ENCODE data around the gene SASS6. TPM values are rescaled to one million over a fixed set of nuclear protein-coding genes. Genes with fewer than 3 reads are reported as not detected.

SASS6 gene
- total RNA-seq, 2 donors from 2014 or later, result 8.8 to 15.3 TPM

DNA sequence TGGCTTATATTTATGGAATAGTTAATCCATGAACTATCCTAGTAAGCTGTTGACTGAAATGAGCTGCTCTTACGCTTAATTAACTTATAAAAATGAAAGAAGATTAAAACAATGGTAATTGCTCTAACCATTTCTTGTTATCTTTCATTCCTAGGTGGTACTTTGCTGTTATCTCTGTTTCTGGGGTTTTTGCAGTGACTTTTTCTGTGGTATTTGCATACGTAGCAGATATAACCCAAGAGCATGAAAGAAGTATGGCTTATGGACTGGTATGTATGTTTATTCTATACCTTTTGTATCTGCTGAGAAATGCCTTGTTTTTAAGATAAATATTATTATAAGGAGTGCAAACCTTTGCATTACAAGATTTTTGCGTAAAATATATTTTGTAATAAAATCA, 71.0 kb downstream of the SASS6 start:
- Histone ChIP-seq H3K4me1 (ENCODE audit: control insufficient read depth, insufficient read depth, low read length) (no peaks in the 10 kb centered on the region), H3K27ac (ENCODE audit: low read depth, low read length) (no peak overlapping the region), H3K9me3 (ENCODE audit: control insufficient read depth, low read length) (no peaks in the 10 kb centered on the region), H3K9ac (ENCODE audit: extremely low read depth, low read length, poor library complexity, severe bottlenecking) (no peak overlapping the region), H3K36me3 (ENCODE audit: control insufficient read depth, insufficient read depth, low read length) (peaks cover 87% of the 10 kb centered on the region), H3K4me3 (ENCODE audit: low read length) (no peak overlapping the region), H3K27me3 (ENCODE audit: control insufficient read depth, insufficient read depth, low read length, poor library complexity, severe bottlenecking) (no peaks in the 10 kb centered on the region)
- no peaks in the 10 kb centered on the region for H3K4me1 Mint-ChIP-seq
- H3K27ac Mint-ChIP-seq, result no peak overlapping the region
- 96 to 100% methylated on average over 1 to 2 of the region's 3 CpGs for WGBS, 2 experiments (ENCODE audit: insufficient coverage in 1 of 2, insufficient read length in 1 of 2)
- H3K27me3 Mint-ChIP-seq (ENCODE audit: insufficient read depth), result no peaks in the 10 kb centered on the region
- no peak for TF ChIP-seq CTCF (conservative IDR thresholded peaks at IDR 0.05)
- no peaks in the 10 kb centered on the region for H3K9me3 Mint-ChIP-seq
- no peak overlapping the region for H3K4me3 Mint-ChIP-seq
- peaks cover 53% of the 10 kb centered on the region for H3K36me3 Mint-ChIP-seq (ENCODE audit: low read depth)
- no peak for DNase-seq

GRCh38 chr1:100053727-100054126, 79.0 kb downstream of the SASS6 start:
- Histone ChIP-seq H3K4me3 (ENCODE audit: low read length) (no peak overlapping the region), H3K27ac (ENCODE audit: low read depth, low read length) (no peak overlapping the region), H3K4me1 (ENCODE audit: control insufficient read depth, insufficient read depth, low read length) (peaks cover 12% of the 10 kb centered on the region), H3K27me3 (ENCODE audit: control insufficient read depth, insufficient read depth, low read length, poor library complexity, severe bottlenecking) (no peaks in the 10 kb centered on the region), H3K9ac (ENCODE audit: extremely low read depth, low read length, poor library complexity, severe bottlenecking) (no peak overlapping the region), H3K36me3 (ENCODE audit: control insufficient read depth, insufficient read depth, low read length) (peaks cover 68% of the 10 kb centered on the region), H3K9me3 (ENCODE audit: control insufficient read depth, low read length) (peaks cover 7% of the 10 kb centered on the region)
- H3K4me1 Mint-ChIP-seq, result peaks cover 22% of the 10 kb centered on the region
- no peaks in the 10 kb centered on the region for H3K9me3 Mint-ChIP-seq
- 93 to 97% methylated on average over 4 of the region's 4 CpGs for WGBS, 2 experiments (ENCODE audit: insufficient coverage in 1 of 2, insufficient read length in 1 of 2)
- no peak for TF ChIP-seq CTCF (conservative IDR thresholded peaks at IDR 0.05)
- peak overlapping the region; percentile 11 for H3K27ac Mint-ChIP-seq
- H3K27me3 Mint-ChIP-seq (ENCODE audit: insufficient read depth), result no peaks in the 10 kb centered on the region
- H3K36me3 Mint-ChIP-seq (ENCODE audit: low read depth), result peaks cover 36% of the 10 kb centered on the region
- H3K4me3 Mint-ChIP-seq, result no peak overlapping the region
- no peak for DNase-seq

DNA sequence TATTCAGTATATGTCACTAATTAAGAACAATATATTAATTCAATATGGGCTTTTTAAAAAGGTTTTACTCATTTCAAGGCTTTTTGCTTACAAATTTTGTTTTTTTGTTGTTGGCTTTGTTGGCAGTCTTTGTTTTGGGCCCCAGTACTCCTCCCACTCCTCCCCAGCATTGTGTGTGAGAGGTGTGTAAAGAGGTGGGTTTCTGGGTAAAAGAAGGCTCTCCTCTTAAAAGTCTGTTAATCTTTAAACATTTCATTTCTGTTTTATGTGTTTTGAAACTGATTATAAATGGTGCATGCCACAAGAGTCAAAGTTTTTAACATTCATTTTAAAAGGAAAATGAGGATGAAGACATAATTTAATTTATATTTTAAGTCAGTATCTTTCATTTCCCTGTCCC, 79.6 kb downstream of the SASS6 start:
- no peak overlapping the region for H3K9ac ChIP-seq (ENCODE audit: extremely low read depth, low read length, poor library complexity, severe bottlenecking)
- TF ChIP-seq CTCF (conservative IDR thresholded peaks at IDR 0.05), result no peak
- Mint-ChIP-seq H3K27ac (peak overlapping the region; percentile 11), H3K4me3 (no peak overlapping the region), H3K27me3 (ENCODE audit: insufficient read depth) (no peaks in the 10 kb centered on the region), H3K9me3 (no peaks in the 10 kb centered on the region), H3K36me3 (ENCODE audit: low read depth) (peaks cover 36% of the 10 kb centered on the region), H3K4me1 (peaks cover 27% of the 10 kb centered on the region)
- H3K9me3 ChIP-seq (ENCODE audit: control insufficient read depth, low read length), result peaks cover 7% of the 10 kb centered on the region
- no peak overlapping the region for H3K4me3 ChIP-seq (ENCODE audit: low read length)
- peaks cover 62% of the 10 kb centered on the region for H3K36me3 ChIP-seq (ENCODE audit: control insufficient read depth, insufficient read depth, low read length)
- H3K27ac ChIP-seq (ENCODE audit: low read depth, low read length), result no peak overlapping the region
- no peaks in the 10 kb centered on the region for H3K27me3 ChIP-seq (ENCODE audit: control insufficient read depth, insufficient read depth, low read length, poor library complexity, severe bottlenecking)
- peaks cover 12% of the 10 kb centered on the region for H3K4me1 ChIP-seq (ENCODE audit: control insufficient read depth, insufficient read depth, low read length)
- no peak for DNase-seq

All from endodermal cell (in vitro differentiated cells).